K562 (cell line): Measurements from ENCODE around the gene MYOZ2.

Source experiments
- DPF2 ChIP-seq: fragments of 450-650 bp; IDR thresholded peaks from 2 replicates; pipeline ENCODE4 v1.6.1; 2016
- GABPA ChIP-seq: fragments of 200-800 bp; sonication (Bioruptor generic); conservative IDR thresholded peaks from 2 replicates; pipeline ENCODE4 v1.6.1; 2016; ENCODE audit warnings: low read depth, missing genetic modification characterization, missing compliant biosample characterization
- POLR2A ChIP-seq: fragments of 450-650 bp; conservative IDR thresholded peaks from 2 replicates; pipeline ENCODE4 v1.6.1; 2016

GRCh38 chr4:119197772-119198212 lies 62.2 kb downstream of the MYOZ2 start:
- TF ChIP-seq DPF2 (no peak), GABPA (tag) (0 out of 2 replicates have a peak, but pooled peaks have one; percentile 12), POLR2A (no peak)
